Endothelial cell of umbilical vein (primary cell): ENCODE data around the gene CMTM6. TPM values are rescaled to one million over a fixed set of nuclear protein-coding genes. Genes with fewer than 3 reads are reported as not detected.
"Not testable (repeated sequence)": the region's sequence is repeated elsewhere in the genome, so short reads cannot be mapped to it uniquely, and the experiment has no call there.

ENCODE experiments used
- BruUV-seq: library from RNA; stranded (reverse); fragments of 400-500 nt; replicated peaks from 2 replicates; lab custom pipeline; 2021; lab: Mats Ljungman, UMichigan
- CTCF ChIA-PET: fragments of 300-600, 350-600 bp; sonication (Branson Sonifier 250); formaldehyde crosslinking; loops from one replicate; lab custom pipeline; 2021; ENCODE audit warnings: antibody characterized with exemption, inconsistent platforms; lab: Charles Lee
- POLR2A ChIA-PET: fragments of 300-600, 350-600 bp; sonication (Branson Sonifier 250); formaldehyde crosslinking; loops from one replicate; lab custom pipeline; 2021; ENCODE audit warnings: antibody characterized with exemption, inconsistent platforms; lab: Charles Lee
- DNase-seq: peaks from one replicate; pipeline ENCODE4 v3.0.0-alpha.2; 2011; ENCODE audit warnings: low read depth, low spot score
- FAIRE-seq: peaks from 2 replicates; lab custom pipeline; 2011; peaks lifted over from hg19 to GRCh38; lab: Jason Lieb, UNC
- H2AFZ ChIP-seq: 2 replicates; pipeline ENCODE4 v1.6.0; 2012; ENCODE audit warnings: low read depth, low read length, control low read depth, inconsistent platforms
- H3K27ac ChIP-seq: 2 replicates; pipeline ENCODE4 v1.5.1; 2011; ENCODE audit warnings: low read depth, mild to moderate bottlenecking, control low read depth, low read length, moderate library complexity; ENCODE audit not compliant: insufficient read depth
- H3K27me3 ChIP-seq, 2 experiments: 2 replicates each; pipeline versions ENCODE4 v1.6.0 to v1.6.1; 2011; ENCODE audit warnings: low read length in 2 of 2, mixed read lengths in 1 of 2; ENCODE audit not compliant: control insufficient read depth in 2 of 2, insufficient read depth in 2 of 2
- H3K36me3 ChIP-seq, 2 experiments: 2 replicates in 1 of 2; 3 replicates in 1 of 2; pipeline ENCODE4 v1.5.1; 2011; ENCODE audit warnings: low read length in 2 of 2, mild to moderate bottlenecking in 1 of 2, moderate library complexity in 1 of 2; ENCODE audit not compliant: control insufficient read depth in 2 of 2, insufficient read depth in 2 of 2; ENCODE audit errors: extremely low read depth in 1 of 2
- H3K4me1 ChIP-seq: 3 replicates; pipeline ENCODE4 v1.5.1; 2011; ENCODE audit warnings: mild to moderate bottlenecking, low read length; ENCODE audit not compliant: control insufficient read depth, insufficient read depth; ENCODE audit errors: extremely low read depth
- H3K4me2 ChIP-seq: 2 replicates; pipeline ENCODE4 v1.6.1; 2011; ENCODE audit warnings: low read length, control low read depth, mixed read lengths; ENCODE audit not compliant: insufficient read depth
- H3K4me3 ChIP-seq, 3 experiments: fragments of 200-600 bp in 1 of 3; sonication (generic), shearing (Covaris generic) in 1 of 3; replicated peaks in 1 of 3; 2 replicates each; pipeline ENCODE4 v1.5.1; 2011 to 2016; ENCODE audit warnings: control low read depth in 3 of 3, low read length in 3 of 3, mild to moderate bottlenecking in 2 of 3, inconsistent platforms in 1 of 3, low read depth in 1 of 3, moderate library complexity in 1 of 3; ENCODE audit not compliant: insufficient read depth in 1 of 3
- H3K79me2 ChIP-seq: 2 replicates; pipeline ENCODE4 v1.6.0; 2012; ENCODE audit warnings: low read length, inconsistent platforms; ENCODE audit not compliant: control insufficient read depth, insufficient read depth
- H3K9ac ChIP-seq: replicated peaks from 2 replicates; pipeline ENCODE3; 2011; ENCODE audit warnings: low read length, control low read depth; ENCODE audit not compliant: insufficient read depth; ENCODE audit errors: extremely low read depth
- H3K9me1 ChIP-seq: replicated peaks from 3 replicates; pipeline ENCODE4 v1.6.0; 2011; ENCODE audit warnings: mild to moderate bottlenecking, low read length; ENCODE audit not compliant: control insufficient read depth, insufficient read depth; ENCODE audit errors: extremely low read depth
- H3K9me3 ChIP-seq: replicated peaks from 2 replicates; pipeline ENCODE4 v1.5.1; 2012; ENCODE audit warnings: low read length, inconsistent platforms; ENCODE audit not compliant: control insufficient read depth, insufficient read depth
- H4K20me1 ChIP-seq: replicated peaks from 2 replicates; pipeline ENCODE3; 2011; ENCODE audit warnings: mild to moderate bottlenecking, low read length; ENCODE audit not compliant: control insufficient read depth, insufficient read depth; ENCODE audit errors: extremely low read depth
- GATA2 ChIP-seq: IDR thresholded peaks from 2 replicates; pipeline ENCODE4 v1.7.0; 2011; ENCODE audit warnings: low read depth, mild to moderate bottlenecking, moderate library complexity, mixed read lengths, low read length; ENCODE audit not compliant: insufficient read length, insufficient read depth
- dilution Hi-C: fragments of 300-500 bp; cut with MboI; formaldehyde crosslinking; loops from one replicate; pipeline ENCODE4 v1.15.0; 2019; ENCODE audit warnings: low sequenced_read_pairs; ENCODE audit not compliant: extremely low pct_ligation_motif_present
- intact Hi-C: fragments of 100-400 bp; cut with micrococcal nuclease; formaldehyde crosslinking; loops from one replicate; pipeline ENCODE4 v1.10.0; 2022
- polyA plus RNA-seq, 4 experiments: library from polyadenylated mRNA; depleted of rRNA in 3 of 4; stranded (reverse) in 3 of 4; unstranded in 1 of 4; fragments of >200 nt; gene quantifications; 2 replicates each; pipeline versions ENCODE4 v1.2.1 to v1.2.3, GENCODE V29; 2011 to 2012; ENCODE audit warnings: missing spikeins in 1 of 4
- total RNA-seq: library from RNA; stranded (reverse); gene quantifications from 2 replicates; pipeline ENCODE4 v1.2.3, GENCODE V29; 2021

The CMTM6 gene
- total and polyA plus RNA-seq, 2 donors (not counting 3 experiments of a cell fraction or from before 2014, with no cell fraction given): 38.0 to 56.3 TPM

DNA sequence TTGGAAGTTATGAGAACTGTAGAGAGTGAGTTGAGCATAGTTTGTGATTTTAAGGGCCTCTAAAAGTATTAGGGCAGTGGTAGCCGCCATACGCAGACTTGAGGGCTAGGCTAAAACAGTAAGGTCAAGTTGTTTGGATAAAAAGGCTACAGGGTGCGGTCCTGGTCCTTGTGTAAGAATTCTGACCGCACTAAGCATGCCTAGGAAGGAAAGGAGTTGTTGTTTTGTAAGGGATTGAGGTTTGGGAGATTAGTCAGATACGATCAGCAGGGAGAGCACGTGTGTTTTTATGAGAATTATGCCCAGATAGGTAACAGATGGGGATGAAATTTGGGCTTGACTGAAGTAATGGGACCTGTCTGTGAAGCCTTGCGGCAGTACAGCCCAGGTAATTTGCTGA, 39.2 kb downstream of the CMTM6 start:
- POLR2A ChIA-PET, dilution Hi-C loops, H3K36me3 ChIP-seq, H2AFZ ChIP-seq, H4K20me1 ChIP-seq, H3K4me3 ChIP-seq, FAIRE-seq, H3K4me2 ChIP-seq, H3K9me3 ChIP-seq, H3K27ac ChIP-seq, intact Hi-C loops, H3K79me2 ChIP-seq, DNase-seq, H3K9me1 ChIP-seq, H3K27me3 ChIP-seq, CTCF ChIA-PET, BruUV-seq, H3K9ac ChIP-seq: not testable (repeated sequence)
- H3K4me1 ChIP-seq: peaks cover 10% of the 10 kb centered on the region

DNA sequence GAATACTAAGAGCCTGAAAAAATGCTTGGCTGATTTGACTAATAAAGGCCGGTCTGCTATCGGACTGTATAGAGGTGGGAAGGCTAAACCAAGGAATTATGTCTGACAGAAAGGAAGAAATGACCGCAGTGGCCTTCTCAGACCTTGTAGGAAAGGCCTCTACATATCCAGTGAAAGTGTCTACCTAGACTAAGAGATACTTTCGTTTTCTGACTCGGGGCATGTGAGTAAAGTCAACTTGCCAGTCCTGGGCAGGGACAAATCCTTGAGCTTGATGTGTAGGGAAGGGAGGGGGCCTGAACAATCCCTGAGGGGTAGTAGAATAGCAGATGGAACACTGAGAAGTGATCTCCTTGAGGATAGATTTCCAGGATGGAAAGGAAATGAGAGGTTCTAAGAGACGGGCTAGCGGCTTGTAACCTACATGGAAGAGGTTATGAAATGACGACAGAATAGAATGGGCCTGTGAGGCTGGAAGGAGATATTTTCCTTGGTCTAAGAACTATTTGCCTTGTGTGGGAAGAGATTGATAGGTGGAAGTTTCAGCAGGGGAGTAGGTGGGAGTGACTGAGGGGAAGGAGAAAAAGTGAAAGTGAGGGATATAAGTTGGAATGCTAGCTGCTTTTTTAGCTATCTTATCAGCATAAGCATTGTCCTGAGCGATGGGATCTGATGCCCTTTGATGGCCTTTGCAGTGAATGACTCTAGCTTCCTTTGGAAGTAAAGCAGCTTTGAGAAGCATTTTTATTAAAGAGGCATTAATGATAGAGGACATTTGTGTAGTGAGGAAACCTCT, 40.3 kb downstream of the CMTM6 start:
- Histone ChIP-seq H3K4me2 (peak overlapping the region; percentile 55), H3K27ac (peak overlapping the region; percentile 53), H3K4me1 (peaks cover 20% of the 10 kb centered on the region), H3K4me3 (peak overlapping the region in 1 of 3 experiments; percentile 32), H2AFZ (peak overlapping the region; percentile 16)
- dilution Hi-C loops, H3K79me2 ChIP-seq, H3K27me3 ChIP-seq, H3K36me3 ChIP-seq, H3K9me3 ChIP-seq, H3K9ac ChIP-seq, POLR2A ChIA-PET, FAIRE-seq, H4K20me1 ChIP-seq, H3K9me1 ChIP-seq, CTCF ChIA-PET: not testable (repeated sequence)
- peak; percentile 65 for TF ChIP-seq GATA2
- intact Hi-C loops: loop anchor here (1.0 kb wide), 1 partner anchor 40 kb away; no protein-coding TSS in a partner anchor
- BruUV-seq: TSS peak; percentile 29
- DNase-seq: peak; percentile 50

DNA sequence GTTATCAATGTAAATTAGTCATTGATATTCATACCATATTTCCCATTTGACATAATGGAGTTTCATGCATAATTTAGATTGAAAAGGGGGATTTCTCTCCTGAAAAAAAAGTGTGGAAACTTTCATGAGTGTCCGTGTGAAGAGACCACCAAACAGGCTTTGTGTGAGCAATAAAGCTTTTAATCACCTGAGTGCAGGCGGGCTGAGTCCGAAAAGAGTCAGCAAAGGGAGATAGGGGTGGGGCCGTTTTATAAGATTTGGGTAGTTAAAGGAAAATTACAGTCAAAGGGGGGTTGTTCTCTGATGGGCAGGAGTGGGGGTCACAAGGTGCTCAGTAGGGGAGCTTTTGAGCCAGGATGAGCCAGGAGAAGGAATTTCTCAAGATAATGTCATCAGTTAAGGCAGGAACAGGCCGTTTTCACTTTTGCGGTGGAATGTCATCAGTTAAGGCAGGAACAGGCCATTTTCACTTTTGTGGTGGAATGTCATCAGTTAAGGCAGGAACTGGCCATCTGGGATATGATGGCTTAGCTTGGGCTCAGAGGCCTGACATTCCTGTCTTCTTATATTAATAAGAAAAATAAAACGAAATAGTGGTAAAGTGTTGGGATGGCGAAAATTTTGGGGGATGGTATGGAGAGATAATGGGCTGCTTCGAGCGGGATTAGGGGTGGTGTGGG, 41.7 kb downstream of the CMTM6 start:
- BruUV-seq, H3K27ac ChIP-seq, H3K9me3 ChIP-seq, FAIRE-seq, CTCF ChIA-PET, intact Hi-C loops, H3K9ac ChIP-seq, POLR2A ChIA-PET, H3K4me3 ChIP-seq, H3K9me1 ChIP-seq, DNase-seq, H4K20me1 ChIP-seq, dilution Hi-C loops, H2AFZ ChIP-seq, H3K36me3 ChIP-seq, H3K79me2 ChIP-seq, H3K27me3 ChIP-seq, H3K4me2 ChIP-seq: not testable (repeated sequence)
- H3K4me1 ChIP-seq: peaks cover 20% of the 10 kb centered on the region
